Gastrocnemius medialis (tissue), 4 donors: ENCODE measurements around the gene CSN3. TPM values are rescaled to one million over a fixed set of nuclear protein-coding genes. Genes with fewer than 3 reads are reported as not detected.
"Not testable (repeated sequence)": the region's sequence is repeated elsewhere in the genome, so short reads cannot be mapped to it uniquely, and the experiment has no call there.

Experiments used
- ATAC-seq, 2 donors: fragments of 150-250 bp; one replicate each; pipeline ENCODE4 v1.9.1; 2016
- DNase-seq, 2 donors: peaks; one replicate each; pipeline ENCODE4 v3.0.0-alpha.2; 2019
- H3K27ac ChIP-seq, 4 donors: fragments of 200-600 bp; sonication (generic); 1 replicate in 1 of 4; 2 replicates in 3 of 4; pipeline ENCODE4 v1.5.1; 2016 to 2018; ENCODE audit warnings: mild to moderate bottlenecking in 2 of 4, moderate library complexity in 1 of 4
- H3K27me3 ChIP-seq, 3 donors: fragments of 200-600 bp; sonication (generic) in 2 of 3; 1 replicate in 1 of 3; 2 replicates in 2 of 3; pipeline versions ENCODE4 v1.5.1 to v1.6.0; 2016 to 2019; ENCODE audit warnings: mild to moderate bottlenecking in 1 of 3, moderate library complexity in 1 of 3
- H3K36me3 ChIP-seq, 2 donors: fragments of 200-600 bp; sonication (generic) in 1 of 2; one replicate each; pipeline ENCODE4 v1.5.1; 2017 to 2018
- H3K4me1 ChIP-seq, 2 donors: fragments of 200-600 bp; sonication (generic) in 1 of 2; one replicate each; pipeline ENCODE4 v1.5.1; 2016 to 2017; ENCODE audit warnings: mild to moderate bottlenecking in 2 of 2
- H3K4me3 ChIP-seq, 4 donors: fragments of 200-600 bp; sonication (generic) in 3 of 4; 1 replicate in 1 of 4; 2 replicates in 3 of 4; pipeline ENCODE4 v1.5.1; 2016 to 2019; ENCODE audit warnings: mild to moderate bottlenecking in 2 of 4
- H3K9me3 ChIP-seq, 3 donors: fragments of 200-600 bp; sonication (generic) in 2 of 3; 1 replicate in 1 of 3; 2 replicates in 2 of 3; pipeline ENCODE4 v1.5.1; 2016 to 2019
- POLR2A ChIP-seq, 2 donors: fragments of 450-650 bp; IDR thresholded peaks; one replicate each; pipeline ENCODE4 v1.6.1; 2017; ENCODE audit warnings: antibody characterized with exemption in 2 of 2, mild to moderate bottlenecking in 2 of 2, moderate library complexity in 2 of 2
- in situ Hi-C, 4 donors: fragments of 200-750 bp; cut with MboI; loops; one replicate each; pipeline versions ENCODE4 v1.15.0 to v1.8.0; 2017; ENCODE audit warnings: low sequenced_read_pairs in 4 of 4
- intact Hi-C: fragments of 100-400 bp; cut with DNase I; formaldehyde crosslinking; loops from one replicate; pipeline ENCODE4 v1.15.1; 2023; ENCODE audit warnings: low total_unique reads
- total RNA-seq, 4 donors: library from RNA; depleted of rRNA; stranded (reverse); fragments of >200 nt; gene quantifications; one replicate each; pipeline versions ENCODE4 v1.1.0 to v1.2.3, GENCODE V29; 2016
- TF ChIP-seq, protein P1 (sequence below), 5 experiments: fragments of 450-650 bp in 3 of 5; fragments of 200-600 bp in 2 of 5; sonication (generic) in 2 of 5; IDR thresholded peaks in 4 of 5; conservative IDR thresholded peaks in 1 of 5; 1 replicate in 4 of 5; 2 replicates in 1 of 5; pipeline ENCODE4 v1.5.1; 2016 to 2019; ENCODE audit warnings: antibody characterized with exemption in 5 of 5, mild to moderate bottlenecking in 3 of 5, moderate library complexity in 3 of 5

Gene CSN3, protein sequence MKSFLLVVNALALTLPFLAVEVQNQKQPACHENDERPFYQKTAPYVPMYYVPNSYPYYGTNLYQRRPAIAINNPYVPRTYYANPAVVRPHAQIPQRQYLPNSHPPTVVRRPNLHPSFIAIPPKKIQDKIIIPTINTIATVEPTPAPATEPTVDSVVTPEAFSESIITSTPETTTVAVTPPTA
- total RNA-seq = not detected

DNA sequence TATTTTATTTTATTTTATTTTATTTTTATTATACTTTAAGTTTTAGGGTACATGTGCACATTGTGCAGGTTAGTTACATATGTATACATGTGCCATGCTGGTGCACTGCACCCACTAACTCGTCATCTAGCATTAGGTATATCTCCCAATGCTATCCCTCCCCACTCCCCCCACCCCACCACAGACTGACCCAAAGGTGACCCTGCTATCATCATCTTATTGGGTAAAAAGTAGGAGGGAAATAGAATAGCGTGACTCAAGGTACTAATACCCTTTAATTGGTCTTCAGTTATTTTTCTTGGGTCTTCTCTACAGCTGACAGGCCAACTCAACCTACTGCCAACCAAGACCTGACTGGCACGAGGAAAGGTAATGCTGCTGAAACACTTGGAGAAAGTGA is at the start of gene CSN3:
Gene CSN3 (plus strand): TSS at position 301 of the 400 bp plus-strand sequence. CDS start 2,223 bp downstream, outside the sequence.
- H3K27me3 ChIP-seq, DNase-seq, H3K27ac ChIP-seq, H3K9me3 ChIP-seq, H3K4me1 ChIP-seq, H3K36me3 ChIP-seq, intact Hi-C loops, H3K4me3 ChIP-seq, in situ Hi-C loops, ATAC-seq: not testable (repeated sequence)

- no peaks in the 10 kb centered on the region for H3K9me3 ChIP-seq
- no peaks in the 10 kb centered on the region for H3K27me3 ChIP-seq
- intact Hi-C loops = no loop called here
- in situ Hi-C loops = no loop called here
- H3K36me3 ChIP-seq = no peaks in the 10 kb centered on the region
- H3K27ac ChIP-seq = no peak overlapping the region
- TF ChIP-seq POLR2A (IDR thresholded peaks at IDR 0.05) = no peak
- TF ChIP-seq, protein P1, sequence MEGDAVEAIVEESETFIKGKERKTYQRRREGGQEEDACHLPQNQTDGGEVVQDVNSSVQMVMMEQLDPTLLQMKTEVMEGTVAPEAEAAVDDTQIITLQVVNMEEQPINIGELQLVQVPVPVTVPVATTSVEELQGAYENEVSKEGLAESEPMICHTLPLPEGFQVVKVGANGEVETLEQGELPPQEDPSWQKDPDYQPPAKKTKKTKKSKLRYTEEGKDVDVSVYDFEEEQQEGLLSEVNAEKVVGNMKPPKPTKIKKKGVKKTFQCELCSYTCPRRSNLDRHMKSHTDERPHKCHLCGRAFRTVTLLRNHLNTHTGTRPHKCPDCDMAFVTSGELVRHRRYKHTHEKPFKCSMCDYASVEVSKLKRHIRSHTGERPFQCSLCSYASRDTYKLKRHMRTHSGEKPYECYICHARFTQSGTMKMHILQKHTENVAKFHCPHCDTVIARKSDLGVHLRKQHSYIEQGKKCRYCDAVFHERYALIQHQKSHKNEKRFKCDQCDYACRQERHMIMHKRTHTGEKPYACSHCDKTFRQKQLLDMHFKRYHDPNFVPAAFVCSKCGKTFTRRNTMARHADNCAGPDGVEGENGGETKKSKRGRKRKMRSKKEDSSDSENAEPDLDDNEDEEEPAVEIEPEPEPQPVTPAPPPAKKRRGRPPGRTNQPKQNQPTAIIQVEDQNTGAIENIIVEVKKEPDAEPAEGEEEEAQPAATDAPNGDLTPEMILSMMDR (IDR thresholded peaks at IDR 0.05 in 4 of 5, conservative IDR thresholded peaks at IDR 0.05 in 1 of 5) = no peak
- H3K4me3 ChIP-seq = no peak overlapping the region
- no peaks in the 10 kb centered on the region for H3K4me1 ChIP-seq
- ATAC-seq = no peak
- DNase-seq = no peak
Measured at GRCh38 chr4:70192895-70193294, 49.5 kb upstream of the CSN3 start.

DNA sequence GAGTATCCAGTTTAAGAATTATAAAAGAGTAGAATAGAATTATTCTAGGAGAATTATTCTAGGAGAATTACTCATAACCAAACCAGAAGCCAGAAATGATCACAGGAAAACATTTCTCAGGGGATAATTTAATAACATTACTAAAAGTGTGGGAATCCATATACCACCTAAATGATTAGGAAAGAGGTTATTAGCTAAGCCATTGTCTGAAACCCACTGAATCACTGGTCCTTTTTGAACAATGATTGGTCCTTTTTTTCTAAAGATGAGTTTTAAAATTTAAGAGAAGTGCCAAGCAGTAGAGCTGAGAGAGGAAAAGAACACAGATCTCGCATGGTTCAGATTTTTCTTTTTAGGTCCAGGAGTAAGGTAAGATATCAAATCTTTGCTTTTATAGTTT is 47.0 kb upstream of the CSN3 start, which contains the start of gene ODAM:
Gene ODAM (plus strand): TSS at position 301 of the 400 bp plus-strand sequence. CDS start 819 bp downstream, outside the sequence.
- H3K27ac ChIP-seq = no peak within 1 kb of the TSS
- no peaks in the 10 kb centered on the region for H3K27me3 ChIP-seq
- intact Hi-C loops = no loop called here
- no peaks in the 10 kb centered on the region for H3K4me1 ChIP-seq
- no peak for DNase-seq
- TF ChIP-seq, protein P1 (IDR thresholded peaks at IDR 0.05 in 4 of 5, conservative IDR thresholded peaks at IDR 0.05 in 1 of 5) = no peak
- no peak for TF ChIP-seq POLR2A (IDR thresholded peaks at IDR 0.05)
- in situ Hi-C loops = no loop called here
- no peak within 1 kb of the TSS for H3K4me3 ChIP-seq
- H3K36me3 ChIP-seq = no peaks in the 10 kb centered on the region
- ATAC-seq = no peak
- no peaks in the 10 kb centered on the region for H3K9me3 ChIP-seq

GRCh38 chr4:70196857-70197256 is 45.5 kb upstream of the CSN3 start:
- TF ChIP-seq, protein P1 (IDR thresholded peaks at IDR 0.05 in 4 of 5, conservative IDR thresholded peaks at IDR 0.05 in 1 of 5) = no peak
- TF ChIP-seq POLR2A (IDR thresholded peaks at IDR 0.05) = no peak
- no peak for DNase-seq

GRCh38 chr4:70197842-70198241 is 44.6 kb upstream of the CSN3 start:
- no peak overlapping the region for H3K4me3 ChIP-seq
- intact Hi-C loops (no loop called here), in situ Hi-C loops (no loop called here)
- DNase-seq = no peak
- H3K4me1 ChIP-seq = no peaks in the 10 kb centered on the region
- no peaks in the 10 kb centered on the region for H3K9me3 ChIP-seq
- H3K27me3 ChIP-seq = no peaks in the 10 kb centered on the region
- ATAC-seq = no peak
- no peaks in the 10 kb centered on the region for H3K36me3 ChIP-seq
- no peak overlapping the region for H3K27ac ChIP-seq
- no peak for TF ChIP-seq POLR2A (IDR thresholded peaks at IDR 0.05)
- TF ChIP-seq, protein P1 (IDR thresholded peaks at IDR 0.05 in 4 of 5, conservative IDR thresholded peaks at IDR 0.05 in 1 of 5) = no peak

More at GRCh38 chr4:70196857-70197256, 45.5 kb upstream of the CSN3 start:
- Histone ChIP-seq H3K27me3 (no peaks in the 10 kb centered on the region), H3K4me3 (no peak overlapping the region), H3K36me3 (no peaks in the 10 kb centered on the region), H3K4me1 (no peaks in the 10 kb centered on the region), H3K27ac (no peak overlapping the region), H3K9me3 (no peaks in the 10 kb centered on the region)
- in situ Hi-C loops = no loop called here
- ATAC-seq = no peak
- intact Hi-C loops = no loop called here
